DND-41 (cell line): ENCODE data around the gene SMARCD3.

Experiments used
- ATAC-seq: fragments of 200-7000 bp; cut with Tn5 transposase; 3 replicates; pipeline ENCODE4 v1.9.1; 2021; ENCODE audit warnings: low read depth; ENCODE audit not compliant: insufficient read depth
- DNase-seq: peaks from one replicate; pipeline ENCODE4 v3.0.0-alpha.2; 2020
- H2AFZ ChIP-seq: 2 replicates; pipeline ENCODE4 v1.6.0; 2012; ENCODE audit warnings: low read depth, low read length
- H3K27ac ChIP-seq: 2 replicates; pipeline ENCODE4 v1.5.1; 2012; ENCODE audit warnings: low read length, inconsistent platforms
- H3K27me3 ChIP-seq: fragments of 200-600 bp; sonication (generic); 2 replicates; pipeline ENCODE4 v1.6.0; 2012; ENCODE audit warnings: low read length, mild to moderate bottlenecking, inconsistent platforms; ENCODE audit not compliant: insufficient read depth, poor library complexity
- H3K36me3 ChIP-seq: 2 replicates; pipeline ENCODE4 v1.5.1; 2012; ENCODE audit warnings: low read length, inconsistent platforms; ENCODE audit not compliant: insufficient read depth
- H3K4me1 ChIP-seq: 2 replicates; pipeline ENCODE4 v1.5.1; 2012; ENCODE audit warnings: mild to moderate bottlenecking, low read length; ENCODE audit not compliant: insufficient read depth
- H3K4me2 ChIP-seq: 2 replicates; pipeline ENCODE4 v1.6.0; 2012; ENCODE audit warnings: mild to moderate bottlenecking, moderate library complexity, low read length, inconsistent platforms; ENCODE audit not compliant: insufficient read depth
- H3K4me3 ChIP-seq, 2 experiments: fragments of 200-600 bp in 1 of 2; shearing (Covaris generic) in 1 of 2; 2 replicates each; pipeline ENCODE4 v1.5.1; 2012 to 2016; ENCODE audit warnings: inconsistent platforms in 2 of 2, low read length in 2 of 2, mild to moderate bottlenecking in 2 of 2, low read depth in 1 of 2, moderate library complexity in 1 of 2
- H3K79me2 ChIP-seq: 2 replicates; pipeline ENCODE4 v1.6.0; 2012; ENCODE audit warnings: low read length, inconsistent platforms; ENCODE audit not compliant: insufficient read depth
- H3K9ac ChIP-seq: 2 replicates; pipeline ENCODE4 v1.6.0; 2012; ENCODE audit warnings: low read depth, mild to moderate bottlenecking, inconsistent platforms, low read length, moderate library complexity
- H3K9me3 ChIP-seq: 2 replicates; pipeline ENCODE4 v1.5.1; 2012; ENCODE audit warnings: low read length, moderate library complexity, mild to moderate bottlenecking, inconsistent platforms; ENCODE audit not compliant: insufficient read depth, severe bottlenecking
- H4K20me1 ChIP-seq: 2 replicates; pipeline ENCODE4 v1.6.0; 2012; ENCODE audit warnings: low read length; ENCODE audit not compliant: insufficient read depth
- CTCF ChIP-seq: IDR thresholded peaks from 2 replicates; pipeline ENCODE4 v1.5.1; 2012; ENCODE audit warnings: borderline replicate concordance, low read length, moderate library complexity, mild to moderate bottlenecking; ENCODE audit not compliant: poor library complexity, severe bottlenecking; ENCODE audit errors: extremely low read depth
- EZH2 ChIP-seq: IDR thresholded peaks from 3 replicates; pipeline ENCODE4 v1.6.1; 2012; ENCODE audit warnings: borderline replicate concordance, low read depth, mild to moderate bottlenecking, moderate library complexity, low read length, inconsistent platforms; ENCODE audit not compliant: severe bottlenecking

SMARCD3 gene

GRCh38 chr7:151204383-151205032, 44.0 kb downstream of the SMARCD3 start:
- Histone ChIP-seq H3K27me3 (peaks cover 22% of the 10 kb centered on the region), H3K27ac (no peak overlapping the region), H2AFZ (no peak overlapping the region), H3K79me2 (no peaks in the 10 kb centered on the region), H3K4me1 (no peaks in the 10 kb centered on the region), H3K36me3 (no peaks in the 10 kb centered on the region), H3K4me3 (no peak overlapping the region), H3K4me2 (no peak overlapping the region), H3K9ac (no peak overlapping the region), H4K20me1 (0 out of 2 replicates have a peak, but pooled peaks cover 5% of the 10 kb centered on the region), H3K9me3 (no peaks in the 10 kb centered on the region)
- DNase-seq: no peak
- no peak for TF ChIP-seq EZH2
- TF ChIP-seq CTCF: no peak
- ATAC-seq: no peak

GRCh38 chr7:151202836-151203235, 45.7 kb downstream of the SMARCD3 start:
- no peaks in the 10 kb centered on the region for H3K79me2 ChIP-seq
- ATAC-seq (no peak), DNase-seq (no peak)
- H4K20me1 ChIP-seq: peaks cover 5% of the 10 kb centered on the region; the same call in 1 of the 2 replicates
- no peaks in the 10 kb centered on the region for H3K36me3 ChIP-seq
- no peaks in the 10 kb centered on the region for H3K4me1 ChIP-seq
- H3K27me3 ChIP-seq: peaks cover 28% of the 10 kb centered on the region
- H3K9me3 ChIP-seq: no peaks in the 10 kb centered on the region
- TF ChIP-seq CTCF: no peak
- TF ChIP-seq EZH2: no peak
- no peak overlapping the region for H3K9ac ChIP-seq
- no peak overlapping the region for H3K4me2 ChIP-seq
- H2AFZ ChIP-seq: no peak overlapping the region
- H3K27ac ChIP-seq: no peak overlapping the region
- no peak overlapping the region for H3K4me3 ChIP-seq

- TF ChIP-seq EZH2 (no peak), CTCF (no peak)
- peaks cover 32% of the 10 kb centered on the region for H3K27me3 ChIP-seq
Observed at GRCh38 chr7:151201751-151202150, 46.7 kb downstream of the SMARCD3 start.

More at GRCh38 chr7:151201751-151202150, 46.7 kb downstream of the SMARCD3 start:
- Histone ChIP-seq H3K4me3 (no peak overlapping the region), H2AFZ (no peak overlapping the region), H3K36me3 (no peaks in the 10 kb centered on the region), H3K4me2 (no peak overlapping the region), H3K9me3 (no peaks in the 10 kb centered on the region), H3K27ac (no peak overlapping the region), H3K4me1 (no peaks in the 10 kb centered on the region), H3K79me2 (no peaks in the 10 kb centered on the region), H4K20me1 (peaks cover 5% of the 10 kb centered on the region; the same call in 1 of the 2 replicates), H3K9ac (no peak overlapping the region)
- ATAC-seq: no peak
- DNase-seq: no peak
